ENCODE results near the gene ACSL5. TPM values are rescaled to one million over a fixed set of nuclear protein-coding genes. Genes with fewer than 3 reads are reported as not detected.

The ACSL5 gene
- total RNA-seq, 2 experiments from 2014 or later: 25.3 to 25.4 TPM

- no peak overlapping the region for H3K4me2 ChIP-seq (ENCODE audit: low read length)
- ChIA-PET CTCF (ENCODE audit: unreplicated experiment) (no interaction called here), POLR2A (interaction anchor here (1.9 kb wide), 1 partner anchor 16 kb away, joined by 9 read pairs; no protein-coding TSS in a partner anchor)
- no peak for DNase-seq (ENCODE audit: low spot score)
- no peak for TF ChIP-seq CTCF (conservative IDR thresholded peaks at IDR 0.05; ENCODE audit: low read length)
- no peak for TF ChIP-seq EZH2phosphoT487 (IDR thresholded peaks at IDR 0.05; ENCODE audit: borderline replicate concordance, low read depth, low read length)
- no peak overlapping the region for H3K4me3 ChIP-seq (ENCODE audit: low read depth, low read length, poor library complexity, severe bottlenecking)
- BruUV-seq (replicated peaks): no TSS peak
- peaks cover 11% of the 10 kb centered on the region; the same call in 1 of the 2 replicates for H4K20me1 ChIP-seq (ENCODE audit: insufficient read depth, low read length)
- no peak overlapping the region for H3K27ac ChIP-seq (ENCODE audit: low read depth, low read length, poor library complexity, severe bottlenecking)
- no peak overlapping the region for H2AFZ ChIP-seq (ENCODE audit: low read length)
- H3K79me2 ChIP-seq (ENCODE audit: insufficient read depth, low read depth, low read length): peaks cover 27% of the 10 kb centered on the region
- peaks cover 80% of the 10 kb centered on the region for H3K36me3 ChIP-seq (ENCODE audit: insufficient read depth, low read length)
- H3K9me3 ChIP-seq (ENCODE audit: low read length): no peaks in the 10 kb centered on the region
- H3K9me2 ChIP-seq (ENCODE audit: insufficient read depth, low read length): no peaks in the 10 kb centered on the region
- H3K4me1 ChIP-seq (ENCODE audit: insufficient read depth, low read length, poor library complexity, severe bottlenecking): peaks cover 19% of the 10 kb centered on the region
- intact Hi-C loops (cut with micrococcal nuclease; ENCODE audit: unreplicated experiment): no loop called here
These were observed 67.6 kb downstream of the ACSL5 start for GRCh38 chr10:112441520-112441919.

GRCh38 chr10:112442063-112442462 lies 68.1 kb downstream of the ACSL5 start:
- TF ChIP-seq EZH2phosphoT487 (IDR thresholded peaks at IDR 0.05; ENCODE audit: borderline replicate concordance, low read depth, low read length) (no peak), CTCF (conservative IDR thresholded peaks at IDR 0.05; ENCODE audit: low read length) (no peak)
- no peak overlapping the region for H3K4me2 ChIP-seq (ENCODE audit: low read length)
- BruUV-seq (replicated peaks): no TSS peak
- POLR2A ChIA-PET: interaction anchor here (0.5 to 1.4 kb wide), 4 partner anchors 10 to 428 kb away, joined by 3 to 8 read pairs (median 4); no protein-coding TSS in a partner anchor
- intact Hi-C loops (cut with micrococcal nuclease; ENCODE audit: unreplicated experiment): no loop called here
- H2AFZ ChIP-seq (ENCODE audit: low read length): no peak overlapping the region
- H3K4me1 ChIP-seq (ENCODE audit: insufficient read depth, low read length, poor library complexity, severe bottlenecking): peaks cover 19% of the 10 kb centered on the region
- no peak overlapping the region for H3K27ac ChIP-seq (ENCODE audit: low read depth, low read length, poor library complexity, severe bottlenecking)
- H3K4me3 ChIP-seq (ENCODE audit: low read depth, low read length, poor library complexity, severe bottlenecking): no peak overlapping the region
- H3K36me3 ChIP-seq (ENCODE audit: insufficient read depth, low read length): peaks cover 74% of the 10 kb centered on the region
- H3K9me2 ChIP-seq (ENCODE audit: insufficient read depth, low read length): no peaks in the 10 kb centered on the region
- H3K79me2 ChIP-seq (ENCODE audit: insufficient read depth, low read depth, low read length): peaks cover 29% of the 10 kb centered on the region
- H4K20me1 ChIP-seq (ENCODE audit: insufficient read depth, low read length): peaks cover 11% of the 10 kb centered on the region; the same call in 1 of the 2 replicates
- no peak for DNase-seq (ENCODE audit: low spot score)
- CTCF ChIA-PET (ENCODE audit: unreplicated experiment): no interaction called here
- no peaks in the 10 kb centered on the region for H3K9me3 ChIP-seq (ENCODE audit: low read length)

Measured in OCI-LY7 (cell line).